NCI-H187 treated with DMSO at 0.1 percent for 48 hours (cell line): Measurements from ENCODE around the gene EXOC3.
A peak's percentile ranks its signal among the peaks of the same experiment; 100 is the strongest.
"Not testable (repeated sequence)": the region's sequence is repeated elsewhere in the genome, so short reads cannot be mapped to it uniquely, and the experiment has no call there.

ENCODE experiments used
- DNase-seq: peaks from one replicate; lab custom pipeline; 2025; lab: John Stamatoyannopoulos, UW

EXOC3 gene

GRCh38 chr5:442335-443238 lies at the start of gene EXOC3:
Gene EXOC3, plus strand, starts transcription at chr5:443176. Its CDS starts 3,030 bp downstream, at chr5:446206.
- DNase-seq, result no peak

GRCh38 chr5:393846-394275 lies 49.1 kb upstream of the EXOC3 start:
- DNase-seq, result no peak

GRCh38 chr5:394671-395155 lies 48.3 kb upstream of the EXOC3 start:
- DNase-seq, result no peak

- DNase-seq, result no peak
These were observed 47.6 kb upstream of the EXOC3 start for GRCh38 chr5:395156-395920.

- no peak for DNase-seq
These were observed 47.0 kb upstream of the EXOC3 start for GRCh38 chr5:395921-396530.

GRCh38 chr5:396531-396961 lies 46.4 kb upstream of the EXOC3 start:
- no peak for DNase-seq

- DNase-seq, result not testable (repeated sequence)
These were observed 44.9 kb upstream of the EXOC3 start for GRCh38 chr5:398141-398474.

- no peak for DNase-seq
These were observed 44.3 kb upstream of the EXOC3 start for GRCh38 chr5:398475-399295.

GRCh38 chr5:399296-400281 lies 43.4 kb upstream of the EXOC3 start:
- DNase-seq, result peak; percentile 84

GRCh38 chr5:400282-401145 lies 42.5 kb upstream of the EXOC3 start:
- DNase-seq, result no peak

GRCh38 chr5:401146-402034 lies 41.6 kb upstream of the EXOC3 start:
- DNase-seq, result no peak

- DNase-seq, result not testable (repeated sequence)
These were observed 40.8 kb upstream of the EXOC3 start for GRCh38 chr5:402219-402614.

GRCh38 chr5:402615-403359 lies 40.2 kb upstream of the EXOC3 start:
- no peak for DNase-seq

- DNase-seq, result no peak
These were observed 39.0 kb upstream of the EXOC3 start for GRCh38 chr5:403995-404394.

GRCh38 chr5:404666-405241 lies 38.2 kb upstream of the EXOC3 start:
- DNase-seq, result no peak

GRCh38 chr5:405421-405820 lies 37.6 kb upstream of the EXOC3 start:
- no peak for DNase-seq

GRCh38 chr5:406041-406440 lies 36.9 kb upstream of the EXOC3 start:
- no peak for DNase-seq
